Ovary (tissue), 10 donors: ENCODE data around the gene CKS2. TPM values are rescaled to one million over a fixed set of nuclear protein-coding genes. Genes with fewer than 3 reads are reported as not detected.
"Not testable (repeated sequence)": the region's sequence is repeated elsewhere in the genome, so short reads cannot be mapped to it uniquely, and the experiment has no call there.

Experiments
- DNase-seq, 5 donors: peaks; one replicate each; pipeline ENCODE4 v3.0.0-alpha.2; 2019 to 2020
- H3K27ac ChIP-seq, 2 donors: fragments of 200-600 bp; one replicate each; pipeline versions ENCODE4 v1.5.1 to v1.8.0; 2019 to 2022
- H3K27me3 ChIP-seq: fragments of 200-600 bp; one replicate; pipeline ENCODE4 v1.8.0; 2022
- H3K36me3 ChIP-seq: fragments of 200-600 bp; sonication (generic); one replicate; pipeline ENCODE4 v1.5.1; 2019
- H3K4me1 ChIP-seq: one replicate; pipeline ENCODE4 v1.8.1; 2013; ENCODE audit warnings: mild to moderate bottlenecking, moderate library complexity; ENCODE audit not compliant: insufficient read depth
- H3K4me3 ChIP-seq: fragments of 200-600 bp; sonication (generic); one replicate; pipeline ENCODE4 v1.5.1; 2017
- H3K9me3 ChIP-seq, 2 donors: fragments of 200-600 bp in 1 of 2; sonication (generic) in 1 of 2; one replicate each; pipeline versions ENCODE4 v1.5.1 to v1.8.1; 2013 to 2019; ENCODE audit warnings: mild to moderate bottlenecking in 1 of 2, moderate library complexity in 1 of 2
- EP300 ChIP-seq: sonication (generic); formaldehyde crosslinking; IDR thresholded peaks from one replicate; pipeline ENCODE4 v1.6.1; 2017; ENCODE audit warnings: antibody characterized with exemption
- POLR2A ChIP-seq: fragments of 450-650 bp; IDR thresholded peaks from one replicate; pipeline ENCODE4 v1.6.1; 2017; ENCODE audit warnings: antibody characterized with exemption, mild to moderate bottlenecking, moderate library complexity
- WGBS, 3 donors: extraction: QIAGEN DNeasy Blood & Tissue Kit in 1 of 3; methylation state at CpG; one replicate each; pipeline versions ENCODE4 v1.1.5 to v1.1.7; 2013 to 2017; 5-methylcytosine and 5-hydroxymethylcytosine counted together
- intact Hi-C, 4 donors: fragments of 100-400 bp; cut with DNase I; formaldehyde crosslinking; loops; one replicate each; pipeline versions ENCODE4 v1.11.0 to v1.15.1; 2022 to 2023
- long read RNA-seq, 3 donors: library from polyadenylated mRNA in 2 of 3; unstranded in 2 of 3; transcript quantifications; one replicate each; pipeline ENCODE4 v2.0.0 and lab custom pipeline, GENCODE V29; 2021 to 2026
- polyA plus RNA-seq, 2 donors: library from polyadenylated mRNA; stranded (reverse); fragments of 200-250 nt in 1 of 2; fragments of 350-450 nt in 1 of 2; fragmentation: Illumina TruSeq in 1 of 2; extraction: RNeasy Lipid Tissue Mini Kit (QIAGEN cat#74804) in 1 of 2; gene quantifications; one replicate each; pipeline ENCODE4 v1.2.3, GENCODE V29; 2013 to 2014
- total RNA-seq, 7 donors: library from RNA; depleted of rRNA in 2 of 7; stranded (reverse); fragments of >200 nt in 2 of 7; fragmentation: NEBNext Ultra II Directional in 3 of 7; extraction: Animal tissue kit (Norgen Biotek cat#: 25700) in 3 of 7; gene quantifications; one replicate each; pipeline versions ENCODE4 v1.1.0 to v1.2.4, GENCODE V29; 2016 to 2023
- TF ChIP-seq, protein P1 (sequence below), 3 donors: fragments of 450-650 bp in 2 of 3; fragments of 200-600 bp in 1 of 3; IDR thresholded peaks; one replicate each; pipeline versions ENCODE4 v1.5.1 to v1.8.0; 2016 to 2022; ENCODE audit warnings: antibody characterized with exemption in 3 of 3, mild to moderate bottlenecking in 1 of 3
- donor health status: DM: no; HTN: no; CAD: no; lungs with moderate emphysema.
- donor health status: DM: no; HTN: no; CAD: no.
- donor health status: Bipolar disorder and iron deficiency.
- donor health status: DM: yes; HTN: yes; CAD: no.
- donor health status: DM: no; HTN: no; CAD: no.
- donor health status: DM: yes; HTN: yes; CAD: no.

CKS2 gene
- 10 to 100 TPM in 1 of 7 donors, 1 to 10 TPM in 6; 2.9 to 13.7 (median 7.5) TPM for total RNA-seq
- 10 to 100 TPM; 13.6 to 13.8 TPM for polyA plus RNA-seq
- long read RNA-seq, donor 1 = 0 reads
- long read RNA-seq, donor 2, transcript CKS2-201 (3 exons, 613 nt) = major isoform, 325 of 333 reads
- long read RNA-seq, donor 2, partial matches to known transcripts = 8 of 333 reads
- long read RNA-seq, donor 2, other reads (novel, unspliced or antisense) = 0 of 333 reads
- long read RNA-seq, donor 3, transcript CKS2-201 (3 exons, 613 nt) = major isoform, 7 of 9 reads
- long read RNA-seq, donor 3, partial matches to known transcripts = 2 of 9 reads
- long read RNA-seq, donor 3, other reads (novel, unspliced or antisense) = 0 of 9 reads

GRCh38 chr9:89310475-89311345, at the start of gene CKS2:
CKS2 (plus strand) TSS chr9:89311195; CDS start chr9:89311293, 98 bp downstream.
- no peaks in the 10 kb centered on the region for H3K9me3 ChIP-seq
- no peaks in the 10 kb centered on the region for H3K27me3 ChIP-seq
- DNase-seq = peak; percentile 100
- peak within 1 kb of the TSS; percentile 100 for H3K27ac ChIP-seq
- intact Hi-C loops = loop anchor here in 2 of 4 donors (1.0 to 10.0 kb wide), 3 partner anchors 8 to 926 kb away; partner anchors contain the start of genes SECISBP2 (in 1 of the 2) and SPIN1 (in 1 of the 2)
- 0% methylated on average over 74 to 86 of the region's 86 CpGs for WGBS, 3 donors
- peak within 1 kb of the TSS; percentile 71 for H3K4me3 ChIP-seq
- peaks cover 10% of the 10 kb centered on the region for H3K4me1 ChIP-seq
- H3K36me3 ChIP-seq = no peaks in the 10 kb centered on the region
- TF ChIP-seq POLR2A (peak; percentile 99), EP300 (peak; percentile 95)
- TF ChIP-seq, protein P1, sequence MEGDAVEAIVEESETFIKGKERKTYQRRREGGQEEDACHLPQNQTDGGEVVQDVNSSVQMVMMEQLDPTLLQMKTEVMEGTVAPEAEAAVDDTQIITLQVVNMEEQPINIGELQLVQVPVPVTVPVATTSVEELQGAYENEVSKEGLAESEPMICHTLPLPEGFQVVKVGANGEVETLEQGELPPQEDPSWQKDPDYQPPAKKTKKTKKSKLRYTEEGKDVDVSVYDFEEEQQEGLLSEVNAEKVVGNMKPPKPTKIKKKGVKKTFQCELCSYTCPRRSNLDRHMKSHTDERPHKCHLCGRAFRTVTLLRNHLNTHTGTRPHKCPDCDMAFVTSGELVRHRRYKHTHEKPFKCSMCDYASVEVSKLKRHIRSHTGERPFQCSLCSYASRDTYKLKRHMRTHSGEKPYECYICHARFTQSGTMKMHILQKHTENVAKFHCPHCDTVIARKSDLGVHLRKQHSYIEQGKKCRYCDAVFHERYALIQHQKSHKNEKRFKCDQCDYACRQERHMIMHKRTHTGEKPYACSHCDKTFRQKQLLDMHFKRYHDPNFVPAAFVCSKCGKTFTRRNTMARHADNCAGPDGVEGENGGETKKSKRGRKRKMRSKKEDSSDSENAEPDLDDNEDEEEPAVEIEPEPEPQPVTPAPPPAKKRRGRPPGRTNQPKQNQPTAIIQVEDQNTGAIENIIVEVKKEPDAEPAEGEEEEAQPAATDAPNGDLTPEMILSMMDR (IDR thresholded peaks at IDR 0.05) = peak in 2 of 3 donors; percentile 17 to 18

GRCh38 chr9:89273528-89274279, 37.3 kb upstream of the CKS2 start:
- DNase-seq = no peak
- TF ChIP-seq POLR2A = no peak
- TF ChIP-seq EP300 = no peak
- TF ChIP-seq, protein P1 (IDR thresholded peaks at IDR 0.05) = no peak
- WGBS, 3 donors = 87 to 91% (median 87%) methylated on average over 3 of the region's 3 CpGs
- intact Hi-C loops = no loop called here
- Histone ChIP-seq H3K4me1 (no peaks in the 10 kb centered on the region), H3K27me3 (no peaks in the 10 kb centered on the region), H3K27ac (no peak overlapping the region), H3K9me3 (peaks cover 0 to 4% of the 10 kb centered on the region in 2 donors), H3K36me3 (no peaks in the 10 kb centered on the region), H3K4me3 (no peak overlapping the region)

GRCh38 chr9:89274838-89275237, 36.2 kb upstream of the CKS2 start:
- no peaks in the 10 kb centered on the region for H3K36me3 ChIP-seq
- H3K9me3 ChIP-seq = peaks cover 0 to 4% of the 10 kb centered on the region in 2 donors
- no peak for DNase-seq
- no peaks in the 10 kb centered on the region for H3K4me1 ChIP-seq
- intact Hi-C loops = no loop called here
- H3K27me3 ChIP-seq = no peaks in the 10 kb centered on the region
- WGBS, 3 donors = 80 to 95% (median 80%) methylated on average over 5 of the region's 5 CpGs
- no peak overlapping the region for H3K4me3 ChIP-seq
- no peak overlapping the region for H3K27ac ChIP-seq
- TF ChIP-seq, protein P1 (IDR thresholded peaks at IDR 0.05) = no peak
- no peak for TF ChIP-seq EP300
- TF ChIP-seq POLR2A = no peak

GRCh38 chr9:89276040-89276439, 35.0 kb upstream of the CKS2 start:
- H3K4me1 ChIP-seq, intact Hi-C loops, H3K9me3 ChIP-seq, H3K4me3 ChIP-seq, DNase-seq, H3K27ac ChIP-seq, H3K27me3 ChIP-seq, H3K36me3 ChIP-seq: not testable (repeated sequence)
- WGBS, 3 donors = 89 to 93% (median 92%) methylated on average over 2 of the region's 2 CpGs
